Peyer's patch (tissue), 4 donors: ENCODE measurements around the gene MUC21.
"Not testable (repeated sequence)": the region's sequence is repeated elsewhere in the genome, so short reads cannot be mapped to it uniquely, and the experiment has no call there.

Experiments
- POLR2A ChIP-seq, 2 donors: fragments of 450-650 bp; IDR thresholded peaks; one replicate each; pipeline ENCODE4 v1.5.1; 2017; ENCODE audit warnings: antibody characterized with exemption in 2 of 2, mild to moderate bottlenecking in 2 of 2, moderate library complexity in 2 of 2
- TF ChIP-seq, protein P1 (sequence below), 6 experiments: fragments of 450-650 bp in 4 of 6; fragments of 200-600 bp in 2 of 6; sonication (generic) in 1 of 6; IDR thresholded peaks; one replicate each; pipeline ENCODE4 v1.5.1; 2017 to 2019; ENCODE audit warnings: antibody characterized with exemption in 6 of 6, mild to moderate bottlenecking in 3 of 6, moderate library complexity in 1 of 6

DNA sequence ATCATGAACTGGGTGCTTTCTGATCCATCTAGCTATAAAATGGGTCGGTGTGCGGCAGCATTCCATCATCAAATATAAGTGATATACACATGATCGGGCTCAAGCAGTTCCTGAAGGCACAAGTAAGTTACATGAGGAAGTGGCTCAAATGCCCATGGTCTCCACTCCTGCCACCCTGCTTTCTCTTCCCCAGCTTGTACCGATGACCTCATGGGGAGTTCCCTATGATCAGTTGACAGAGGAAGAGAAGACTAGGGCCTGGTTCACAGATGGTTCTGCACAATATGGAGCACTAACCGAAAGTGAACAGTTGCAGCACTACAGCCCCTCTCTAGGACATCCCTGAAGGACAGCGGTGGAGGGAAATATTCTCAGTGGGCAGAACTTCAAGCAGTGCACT lies 14.3 kb upstream of the MUC21 start:
- TF ChIP-seq, protein P1, sequence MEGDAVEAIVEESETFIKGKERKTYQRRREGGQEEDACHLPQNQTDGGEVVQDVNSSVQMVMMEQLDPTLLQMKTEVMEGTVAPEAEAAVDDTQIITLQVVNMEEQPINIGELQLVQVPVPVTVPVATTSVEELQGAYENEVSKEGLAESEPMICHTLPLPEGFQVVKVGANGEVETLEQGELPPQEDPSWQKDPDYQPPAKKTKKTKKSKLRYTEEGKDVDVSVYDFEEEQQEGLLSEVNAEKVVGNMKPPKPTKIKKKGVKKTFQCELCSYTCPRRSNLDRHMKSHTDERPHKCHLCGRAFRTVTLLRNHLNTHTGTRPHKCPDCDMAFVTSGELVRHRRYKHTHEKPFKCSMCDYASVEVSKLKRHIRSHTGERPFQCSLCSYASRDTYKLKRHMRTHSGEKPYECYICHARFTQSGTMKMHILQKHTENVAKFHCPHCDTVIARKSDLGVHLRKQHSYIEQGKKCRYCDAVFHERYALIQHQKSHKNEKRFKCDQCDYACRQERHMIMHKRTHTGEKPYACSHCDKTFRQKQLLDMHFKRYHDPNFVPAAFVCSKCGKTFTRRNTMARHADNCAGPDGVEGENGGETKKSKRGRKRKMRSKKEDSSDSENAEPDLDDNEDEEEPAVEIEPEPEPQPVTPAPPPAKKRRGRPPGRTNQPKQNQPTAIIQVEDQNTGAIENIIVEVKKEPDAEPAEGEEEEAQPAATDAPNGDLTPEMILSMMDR (IDR thresholded peaks at IDR 0.05), result not testable (repeated sequence)
- not testable (repeated sequence) for TF ChIP-seq POLR2A (IDR thresholded peaks at IDR 0.05)
